TTC549 (cell line): Measurements from ENCODE around the gene ZNF425.
"Not testable (repeated sequence)": the region's sequence is repeated elsewhere in the genome, so short reads cannot be mapped to it uniquely, and the experiment has no call there.

Source experiments
- FAIRE-seq: peaks from 2 replicates; lab custom pipeline; 2012; peaks lifted over from hg19 to GRCh38; lab: Jason Lieb, UNC

ZNF425 gene

DNA sequence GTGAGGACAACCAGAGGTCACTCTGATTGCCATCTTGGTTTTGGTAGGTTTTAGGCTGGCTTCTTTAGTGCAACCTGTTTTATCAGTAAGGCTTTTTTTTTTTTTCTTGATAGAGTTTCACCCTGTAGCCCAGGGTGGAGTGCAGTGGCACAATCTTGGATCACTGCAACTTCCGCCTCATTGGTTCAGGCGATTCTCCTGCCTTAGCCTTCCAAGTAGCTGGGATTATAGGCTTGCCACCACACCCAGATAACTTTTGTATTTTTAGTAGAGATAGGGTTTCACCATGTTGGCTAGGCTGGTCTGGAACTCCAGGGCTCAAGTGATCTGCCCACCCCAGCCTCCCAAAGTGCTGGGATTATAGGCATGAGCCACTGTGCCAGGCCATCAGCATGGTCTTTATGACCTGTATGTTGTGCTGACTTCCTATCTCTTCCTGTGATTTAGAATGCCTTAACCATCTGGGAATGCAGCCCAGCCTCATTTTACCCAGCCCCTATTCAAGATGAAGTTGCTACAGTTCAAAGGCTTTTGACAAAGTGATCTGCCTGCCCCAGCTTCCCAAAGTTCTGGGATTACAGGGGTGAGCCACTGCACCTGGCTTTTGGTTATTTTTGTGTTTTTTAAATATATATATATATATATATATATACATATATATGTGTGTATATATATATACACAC is 7.0 kb upstream of the ZNF425 start:
- no peak for FAIRE-seq

DNA sequence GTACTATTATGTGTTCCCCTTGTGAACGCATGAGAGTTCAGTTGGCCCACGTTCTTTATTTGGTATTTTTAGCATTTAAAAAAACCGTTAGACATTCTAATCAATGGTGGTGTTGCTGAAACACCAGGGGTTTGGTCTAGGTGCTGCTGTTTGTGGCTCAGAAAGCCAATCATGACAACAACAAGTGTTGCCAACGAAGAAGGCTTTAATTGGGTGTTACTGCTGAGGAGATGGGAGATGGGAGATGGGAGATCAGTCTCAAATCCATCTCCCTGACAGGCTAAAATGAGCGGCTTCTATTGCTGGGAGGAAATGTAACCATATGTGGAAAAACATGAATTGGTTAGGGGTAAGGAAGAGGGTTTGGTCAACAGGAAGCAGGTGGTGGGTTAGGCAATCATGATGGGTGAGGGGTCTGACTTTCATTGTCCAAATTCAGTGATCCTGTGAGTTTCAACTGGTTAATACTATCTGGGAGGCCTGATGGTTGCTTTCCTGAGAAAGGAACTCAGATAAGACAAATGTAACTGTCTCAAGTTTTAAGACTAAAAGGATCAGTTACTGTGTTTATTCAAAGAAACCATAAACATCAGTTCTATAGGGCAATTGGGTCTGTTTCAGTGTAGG is 4.6 kb upstream of the ZNF425 start:
- no peak for FAIRE-seq

DNA sequence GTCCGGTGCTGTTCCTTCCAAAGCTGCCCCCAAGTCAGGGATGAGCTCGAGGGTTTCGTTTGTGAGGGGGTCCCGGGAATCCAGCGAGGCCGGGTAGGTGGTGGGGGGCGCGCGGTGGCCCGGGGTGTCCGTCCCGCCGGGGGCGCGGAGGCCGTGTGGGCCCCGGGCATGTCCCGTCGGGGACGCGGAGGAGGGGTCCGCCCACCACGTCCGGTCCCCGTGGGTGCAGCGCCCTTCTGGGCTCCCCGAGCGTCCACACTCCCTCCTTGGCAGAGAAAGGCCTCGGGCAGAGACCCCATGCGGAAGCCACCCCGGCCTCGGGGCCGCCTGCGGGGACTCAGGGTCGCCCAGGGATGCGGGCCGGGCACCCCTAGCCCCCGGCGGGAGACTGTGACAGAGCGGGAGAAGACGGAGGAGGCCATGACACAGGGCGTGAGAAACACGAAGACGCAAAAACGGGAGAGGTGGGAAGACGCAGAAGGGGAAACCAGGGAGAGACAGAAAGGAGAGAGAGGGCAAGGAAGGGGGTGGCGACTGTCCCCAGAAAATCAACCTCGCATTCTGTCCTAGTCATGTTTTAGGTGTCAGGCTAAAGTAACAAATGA is 640 bp upstream of the ZNF425 start:
- no peak for FAIRE-seq

DNA sequence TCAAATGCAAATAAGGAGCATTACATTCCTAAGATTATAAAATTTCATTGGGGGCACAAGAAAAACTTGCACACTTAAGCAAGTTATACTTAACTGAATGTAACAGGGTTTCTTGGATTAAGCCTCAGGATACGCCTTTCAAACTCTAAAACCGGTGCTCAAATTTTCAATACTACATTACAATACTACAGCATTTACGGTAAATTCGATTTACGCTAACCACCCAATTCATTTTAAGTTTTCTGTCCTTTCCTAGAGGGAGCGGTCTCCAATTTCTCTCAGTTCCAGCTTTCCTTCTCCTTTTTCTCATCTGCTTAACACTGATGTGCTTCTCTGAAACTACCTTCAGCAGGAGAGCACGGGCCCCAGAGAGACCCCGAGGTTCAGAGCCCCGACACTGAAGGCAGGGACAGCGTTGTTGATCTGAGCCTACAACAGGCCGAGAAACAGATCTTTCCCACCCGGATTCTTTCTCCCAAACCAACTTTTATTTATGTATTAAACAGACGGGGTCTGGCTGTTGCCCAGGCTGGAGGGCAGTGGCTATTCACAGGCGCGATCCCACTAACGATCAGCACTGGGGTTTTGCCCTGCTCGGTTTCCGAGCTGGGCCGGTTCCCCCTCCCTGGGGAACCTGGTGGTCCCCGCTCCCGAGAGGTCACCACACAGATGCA is 798 bp downstream of the ZNF425 start:
- no peak for FAIRE-seq

DNA sequence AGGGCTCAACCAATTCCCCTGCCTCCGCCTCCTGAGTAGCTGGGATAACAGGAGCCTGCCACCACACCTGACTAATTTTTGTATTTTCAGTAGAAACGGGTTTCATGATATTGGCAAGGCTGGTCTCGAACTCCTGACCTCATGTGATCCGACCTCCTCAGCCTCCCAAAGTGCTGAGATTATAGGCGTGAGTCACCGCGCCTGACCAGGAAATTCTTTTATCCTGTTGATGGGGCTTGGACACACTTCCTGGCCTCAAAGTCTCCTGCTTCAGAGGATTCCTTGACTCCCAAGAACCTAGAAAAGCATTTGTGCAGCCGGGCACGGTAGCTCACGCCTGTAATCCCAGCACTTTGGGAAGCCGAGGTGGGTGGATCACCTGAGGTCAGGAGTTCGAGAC is 16.2 kb downstream of the ZNF425 start:
- no peak for FAIRE-seq

DNA sequence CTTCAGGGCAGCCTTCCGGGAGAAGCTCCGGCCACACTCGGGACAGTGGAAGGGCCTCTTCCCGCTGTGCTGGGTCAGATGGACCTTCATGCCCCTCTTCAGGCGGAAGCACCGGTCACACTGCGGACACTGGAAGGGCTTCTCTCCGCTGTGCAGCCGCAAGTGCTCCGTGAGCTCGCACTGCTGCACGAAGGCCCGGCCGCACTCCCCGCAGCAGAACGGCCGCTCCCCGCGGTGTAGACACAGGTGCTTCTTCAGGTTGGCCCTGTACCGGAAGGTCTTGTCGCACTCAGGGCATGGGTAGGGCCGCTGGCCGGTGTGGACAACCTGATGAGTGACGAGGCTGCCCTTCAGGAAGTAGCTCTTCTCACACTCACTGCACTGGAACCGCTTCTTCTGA is 21.4 kb downstream of the ZNF425 start:
- FAIRE-seq, result no peak

DNA sequence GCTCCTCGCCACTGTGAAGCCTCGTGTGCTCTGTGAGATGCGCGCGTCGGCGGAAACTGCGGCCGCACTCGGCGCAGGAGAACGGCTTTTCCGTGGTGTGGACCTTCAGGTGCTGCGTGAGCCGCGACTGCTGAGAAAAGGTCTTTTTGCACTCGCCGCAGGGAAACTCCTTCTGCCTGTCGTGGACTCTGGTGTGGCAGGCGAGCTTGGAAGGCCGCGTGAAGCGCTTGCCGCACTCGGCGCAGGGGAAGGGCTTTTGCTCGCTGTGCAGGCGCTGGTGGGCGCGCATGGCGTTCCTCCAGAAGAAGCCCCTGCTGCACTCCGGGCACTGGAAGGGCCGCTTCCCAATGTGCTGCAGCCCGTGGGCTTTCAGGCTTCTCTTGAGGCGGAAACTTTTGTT is 21.9 kb downstream of the ZNF425 start:
- FAIRE-seq, result no peak

DNA sequence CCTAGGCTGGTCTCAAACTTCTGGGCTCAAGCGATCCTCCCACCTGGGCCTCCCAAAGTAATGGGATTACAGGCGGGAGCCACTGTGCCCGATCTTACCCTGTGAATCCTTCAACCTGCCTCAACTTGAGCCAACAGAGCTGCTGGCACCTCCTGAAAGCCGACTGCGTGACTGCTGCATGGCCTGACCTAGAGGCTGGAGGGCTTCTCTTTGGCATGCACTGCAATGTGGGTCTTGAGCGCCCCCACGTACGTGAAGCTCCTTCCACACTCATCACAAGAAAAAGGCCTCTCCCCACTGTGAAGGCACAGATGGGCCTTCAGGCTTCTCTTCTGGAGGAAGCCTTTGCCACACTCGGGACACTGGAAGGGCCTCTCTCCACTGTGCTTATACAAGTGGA is 22.7 kb downstream of the ZNF425 start:
- no peak for FAIRE-seq

DNA sequence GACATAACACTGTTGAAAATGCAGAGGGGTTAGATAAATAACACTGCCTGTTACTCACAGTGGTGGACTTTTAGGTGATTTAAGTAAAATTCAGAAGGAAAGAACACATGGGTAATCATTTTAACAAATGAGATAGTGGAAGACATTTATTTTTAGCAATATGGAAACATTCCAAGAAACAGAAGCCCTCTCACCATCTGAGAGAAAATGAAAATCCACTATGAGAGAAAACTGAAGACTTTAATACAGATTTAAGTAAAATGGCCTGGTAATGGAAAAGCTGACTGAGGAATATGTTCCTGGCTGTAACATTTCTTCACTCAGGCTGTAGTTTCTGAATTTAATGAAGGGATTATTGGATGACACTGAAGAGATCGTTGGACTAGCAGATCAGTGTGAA is 23.5 kb downstream of the ZNF425 start:
- FAIRE-seq, result no peak

DNA sequence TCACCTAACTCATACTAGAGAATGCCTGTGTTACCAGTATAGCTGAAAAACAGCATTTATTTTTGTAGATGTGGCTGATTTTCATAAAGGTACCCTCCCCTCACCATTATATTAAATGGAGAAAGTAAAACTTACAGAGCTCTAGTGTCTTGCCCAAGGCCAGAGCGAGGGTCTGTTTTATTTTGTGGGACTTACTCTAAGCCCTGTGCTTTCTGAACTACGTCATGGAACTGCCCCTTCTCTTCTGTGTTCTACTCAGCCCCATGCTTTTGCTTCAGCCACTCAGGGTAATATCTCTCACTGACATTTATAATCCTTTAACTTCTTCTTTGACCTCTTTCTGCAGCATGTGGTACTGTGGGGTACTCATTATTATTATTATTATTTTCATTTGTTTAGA is 25.3 kb downstream of the ZNF425 start:
- FAIRE-seq, result no peak

DNA sequence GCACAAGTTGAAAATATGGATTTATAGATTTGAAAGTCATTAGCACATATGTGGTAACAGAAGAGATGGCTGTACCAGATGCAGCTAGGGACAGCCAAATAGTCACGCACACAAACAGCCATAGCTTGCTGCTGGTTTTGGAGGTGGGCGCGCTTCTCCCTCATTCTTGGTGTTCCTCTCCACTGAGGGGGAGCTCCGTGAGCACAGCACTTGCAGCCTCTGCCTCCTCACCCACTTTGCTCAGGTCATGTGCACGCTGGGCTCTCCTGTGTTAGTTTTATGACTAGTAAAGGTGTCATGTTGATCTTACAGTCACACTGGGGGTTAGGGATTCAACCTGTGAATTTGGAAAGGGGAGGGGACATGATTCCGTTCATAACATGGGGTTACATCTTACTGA is 27.1 kb downstream of the ZNF425 start:
- no peak for FAIRE-seq

DNA sequence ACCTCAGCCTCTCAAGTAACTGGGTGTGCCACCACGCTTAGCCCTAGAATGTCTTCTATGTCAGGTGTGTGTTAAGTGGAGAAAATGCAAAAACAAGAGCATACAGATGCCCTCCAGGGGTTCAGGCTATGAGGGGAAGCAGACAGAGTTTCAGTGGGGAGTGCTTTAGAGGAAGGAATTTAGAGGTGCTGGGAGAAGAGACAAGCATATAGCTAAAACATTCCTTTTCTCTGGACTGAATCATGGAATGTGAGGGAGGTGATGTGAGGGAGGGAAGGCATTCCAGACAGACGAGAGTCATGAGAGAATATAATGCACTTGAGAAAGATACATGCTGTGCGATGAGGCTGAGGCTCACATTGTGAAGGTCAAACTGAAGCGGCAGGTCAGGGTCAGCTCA is 29.0 kb downstream of the ZNF425 start:
- FAIRE-seq, result no peak

DNA sequence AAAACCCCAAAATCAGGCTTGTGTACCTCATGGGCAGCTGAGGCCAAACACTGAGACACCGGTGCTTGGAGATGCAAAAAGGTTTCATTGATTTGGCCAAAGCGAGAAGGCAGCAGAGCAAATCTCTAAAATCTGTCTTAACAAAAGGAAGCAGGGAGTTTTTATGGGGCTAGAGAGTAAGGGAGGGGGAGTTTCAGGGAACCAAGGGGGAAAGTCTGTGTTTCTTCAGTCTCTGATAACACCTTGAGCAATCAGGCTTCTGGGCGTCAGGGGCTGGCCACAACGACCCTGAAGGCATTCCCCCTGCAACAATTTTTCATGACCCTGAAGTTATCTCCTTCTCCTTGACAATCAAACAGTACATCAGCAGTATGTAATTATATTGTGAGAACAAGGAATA is 32.9 kb downstream of the ZNF425 start:
- FAIRE-seq, result no peak

DNA sequence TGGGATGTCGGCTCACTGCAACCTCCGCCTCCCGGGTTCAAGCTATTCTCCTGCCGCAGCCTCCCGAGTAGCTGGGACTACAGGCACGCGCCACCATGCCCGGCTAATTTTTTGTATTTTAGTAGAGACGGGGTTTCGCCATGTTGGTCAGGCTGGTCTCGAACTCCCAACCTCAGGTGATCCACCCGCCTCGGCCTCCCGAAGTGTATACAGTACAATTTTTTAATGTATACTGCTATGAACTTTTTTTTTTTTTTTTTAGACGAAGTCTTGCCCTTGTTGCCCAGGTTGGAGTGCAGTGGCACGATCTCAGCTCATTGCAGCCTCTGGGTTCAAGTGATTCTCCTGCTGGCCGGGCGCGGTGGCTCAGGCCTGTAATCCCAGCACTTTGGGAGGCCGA is 33.9 kb downstream of the ZNF425 start:
- not testable (repeated sequence) for FAIRE-seq

DNA sequence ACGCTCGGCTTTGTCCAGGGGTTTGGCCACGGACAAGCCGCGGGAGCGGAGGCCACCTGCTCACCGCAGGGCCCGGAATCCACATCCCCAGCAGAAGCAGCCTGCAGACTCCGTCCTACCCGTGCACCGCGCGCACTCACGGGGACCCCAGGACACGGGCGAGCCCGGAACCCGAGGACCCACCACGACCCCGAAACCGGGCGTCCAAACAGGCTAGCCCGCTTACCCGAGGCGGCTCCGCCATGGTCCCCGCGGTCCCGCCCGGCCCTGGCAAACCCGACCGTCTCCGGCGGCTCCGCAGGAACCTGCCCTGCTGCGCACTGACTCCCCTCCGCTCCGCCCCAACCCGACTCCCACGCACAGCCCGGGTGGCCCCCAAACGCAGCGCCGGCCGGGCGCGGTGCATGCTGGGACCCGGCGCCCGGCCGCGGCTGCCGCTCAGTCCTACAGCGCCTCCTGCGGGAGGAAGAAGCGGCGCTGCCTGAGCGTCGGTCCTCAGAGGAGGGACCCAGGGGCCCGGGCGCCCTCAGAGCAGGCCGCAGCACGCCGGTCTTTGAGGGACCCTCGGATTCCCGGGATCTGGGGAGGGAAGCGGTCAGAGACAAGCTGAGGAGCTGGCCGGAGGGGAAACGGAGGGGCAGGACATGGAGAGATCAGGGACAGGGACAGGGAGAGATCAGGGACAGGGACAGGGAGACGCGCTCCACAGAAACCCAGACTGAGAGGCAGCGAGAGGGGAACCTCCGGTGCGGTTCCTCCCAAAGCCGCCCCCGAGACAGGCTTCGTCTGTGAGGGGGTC is 35.5 kb downstream of the ZNF425 start, which contains the start of gene ZNF786:
ZNF786 (minus strand) TSS at position 322 of the 799 bp plus-strand sequence; CDS start at position 244, 78 bp downstream.
- no peak for FAIRE-seq

DNA sequence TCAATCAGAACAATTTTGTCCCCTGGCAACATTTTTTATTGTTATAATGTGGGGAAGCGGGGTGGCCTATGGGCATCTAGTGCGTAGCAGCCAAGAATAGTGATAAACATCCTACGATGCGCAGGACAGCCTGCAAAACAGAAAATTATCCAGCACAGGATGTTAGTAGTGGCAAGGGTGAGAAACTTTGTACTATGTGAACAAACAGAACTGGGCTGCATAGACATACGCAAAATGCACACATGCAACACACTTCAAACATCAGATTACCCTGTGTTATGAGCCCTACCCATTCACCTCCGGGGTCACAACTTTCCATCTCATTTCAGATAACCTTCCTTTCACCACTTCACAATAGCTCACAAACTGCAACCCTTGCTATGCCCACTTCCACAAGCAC is 38.7 kb downstream of the ZNF425 start:
- no peak for FAIRE-seq

DNA sequence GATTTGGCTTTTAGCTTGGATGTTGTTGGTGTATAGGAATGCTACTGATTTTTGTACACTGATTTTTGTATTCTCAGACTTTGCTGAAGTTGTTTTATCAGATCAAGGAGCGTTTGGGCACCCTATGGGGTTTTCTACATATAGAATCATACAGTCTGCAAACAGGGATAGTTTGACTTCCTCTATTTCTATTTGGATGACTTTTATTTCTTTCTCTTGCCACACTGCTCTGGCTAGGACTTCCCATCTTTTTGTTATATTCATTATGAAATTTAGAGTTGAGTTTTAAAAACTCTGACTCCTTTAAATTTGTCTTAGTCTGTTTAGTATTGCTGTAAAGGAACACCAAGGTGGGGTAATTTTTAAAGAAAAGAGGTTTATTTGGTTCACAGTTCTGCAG is 40.3 kb downstream of the ZNF425 start:
- no peak for FAIRE-seq

DNA sequence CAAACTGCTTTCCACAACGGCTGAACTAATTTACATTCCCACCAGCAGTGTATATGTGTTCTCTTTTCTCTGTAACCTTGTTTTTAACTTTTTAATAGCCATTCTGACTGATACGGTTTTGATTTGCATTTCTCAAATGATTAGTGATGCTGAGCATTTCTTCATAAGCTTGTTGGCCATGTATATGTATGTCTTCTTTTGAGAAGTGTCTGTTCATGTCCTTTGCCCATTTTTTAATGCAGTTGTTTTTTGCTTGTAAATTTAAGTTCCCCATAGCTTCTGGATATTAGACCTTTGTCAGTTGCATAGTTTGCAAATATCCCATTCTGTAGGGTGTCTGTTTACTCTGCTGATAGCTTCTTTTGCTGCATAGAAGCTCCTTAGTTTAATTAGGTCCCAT is 41.7 kb downstream of the ZNF425 start:
- FAIRE-seq, result no peak

DNA sequence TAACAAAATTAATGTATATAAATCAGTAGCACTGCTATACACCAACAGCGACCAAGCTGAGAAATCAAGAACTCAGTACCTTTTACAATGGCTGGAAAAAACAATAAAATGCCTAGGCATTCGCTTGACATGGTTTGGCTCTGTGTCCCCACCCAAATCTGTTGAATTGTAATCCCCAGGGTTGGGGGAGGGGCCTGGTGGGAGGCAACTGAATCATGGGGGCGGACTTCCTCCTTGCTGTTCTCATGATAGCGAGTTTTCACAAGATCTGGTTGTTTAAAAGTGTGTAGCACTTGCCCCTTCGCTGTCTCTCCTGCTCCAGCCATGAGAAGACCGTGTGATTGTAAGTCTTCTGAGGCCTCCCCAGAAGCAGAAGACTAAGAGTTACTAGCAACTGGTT is 44.2 kb downstream of the ZNF425 start:
- no peak for FAIRE-seq

DNA sequence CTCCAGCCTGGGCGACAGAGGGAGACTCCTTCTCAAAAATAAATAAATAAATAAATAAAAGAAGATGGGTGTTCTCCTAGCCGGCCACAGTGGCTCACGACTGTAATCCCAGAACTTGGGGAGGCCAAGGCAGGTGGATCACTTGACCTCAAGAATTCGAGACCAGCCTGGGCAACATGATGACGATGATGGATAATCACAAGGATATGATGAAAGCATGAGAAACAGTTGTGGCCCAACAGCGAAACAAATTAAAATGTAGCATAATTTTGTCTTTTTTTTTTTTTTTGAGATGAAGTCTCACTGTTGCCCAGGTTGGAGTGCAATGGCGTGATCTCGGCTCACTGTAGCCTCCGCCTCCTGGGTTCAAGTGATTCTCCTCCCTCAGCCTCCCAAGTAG is 48.5 kb downstream of the ZNF425 start:
- FAIRE-seq, result no peak

DNA sequence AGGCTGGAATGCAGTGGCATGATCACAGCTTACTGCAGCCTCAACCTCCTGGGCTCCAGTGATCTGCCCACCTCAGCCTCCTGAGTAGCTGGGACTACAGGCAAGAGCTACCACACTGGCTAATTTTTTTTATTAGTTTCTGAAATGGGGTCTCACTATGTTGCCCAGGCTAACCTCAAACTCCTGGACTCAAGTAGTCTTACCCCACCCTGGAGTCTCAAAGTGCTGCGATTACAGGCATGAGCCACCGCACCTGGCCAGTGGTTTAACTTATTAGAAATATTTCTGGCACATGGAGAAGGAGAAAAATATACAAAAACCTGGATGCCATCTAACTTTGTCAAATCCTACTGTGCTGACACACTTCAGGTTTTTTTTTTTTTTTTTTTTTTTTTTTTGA is 50.8 kb downstream of the ZNF425 start:
- FAIRE-seq, result no peak

DNA sequence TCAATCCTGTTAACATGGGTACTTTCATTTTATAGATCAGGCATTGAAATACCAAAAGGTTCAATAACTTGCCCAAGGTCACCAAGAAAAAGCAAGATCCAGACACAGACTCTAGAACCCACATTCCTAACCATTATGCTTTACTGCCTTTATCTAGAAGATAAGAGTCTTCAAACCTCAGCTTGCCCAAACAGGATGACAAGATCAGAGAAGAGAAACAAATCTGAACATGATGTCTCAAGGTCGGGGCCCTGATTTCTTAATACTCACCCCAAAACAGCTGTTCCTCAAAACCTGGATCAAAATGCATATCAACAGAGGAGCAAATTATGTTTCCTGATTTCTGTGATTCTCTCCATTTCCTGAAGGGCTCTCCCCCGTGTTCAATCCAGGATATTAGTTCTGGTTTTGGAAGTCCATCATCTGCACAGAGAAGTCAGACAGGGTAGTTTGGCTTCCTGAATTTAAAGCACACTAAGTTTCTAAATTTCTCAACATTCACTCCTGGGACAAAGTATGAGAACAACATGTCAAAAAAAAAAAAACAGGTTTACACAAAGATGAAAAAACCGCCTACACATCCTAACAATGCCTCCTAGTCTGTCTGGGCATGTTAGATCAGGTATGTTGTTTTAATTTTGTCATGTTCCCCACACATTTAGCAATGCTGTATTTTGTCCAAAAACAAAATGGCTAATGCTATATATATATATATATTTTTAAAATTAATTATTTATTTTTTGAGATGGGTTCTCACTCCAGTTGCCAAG is 51.8 kb downstream of the ZNF425 start:
- no peak for FAIRE-seq
